Fibroblast of lung (primary cell): ENCODE results near the gene SLC9A3. TPM values are rescaled to one million over a fixed set of nuclear protein-coding genes. Genes with fewer than 3 reads are reported as not detected.

Source experiments
- DNase-seq, 2 donors: peaks; one replicate each; pipeline versions ENCODE4 v3.0.0 to v3.0.0-alpha.2; 2010; ENCODE audit warnings: low read depth in 2 of 2
- H2AFZ ChIP-seq: 2 replicates; pipeline ENCODE4 v1.5.1; 2012; ENCODE audit warnings: low read length, control low read depth, inconsistent platforms
- H3K27ac ChIP-seq: 2 replicates; pipeline ENCODE4 v1.5.1; 2011; ENCODE audit warnings: low read length, control low read depth; ENCODE audit not compliant: insufficient read depth
- H3K27me3 ChIP-seq: 2 replicates; pipeline ENCODE4 v1.5.1; 2011; ENCODE audit warnings: mild to moderate bottlenecking, low read length; ENCODE audit not compliant: control insufficient read depth, insufficient read depth
- H3K36me3 ChIP-seq: 2 replicates; pipeline ENCODE4 v1.5.1; 2011; ENCODE audit warnings: low read length; ENCODE audit not compliant: control insufficient read depth, insufficient read depth
- H3K4me1 ChIP-seq: 2 replicates; pipeline ENCODE4 v1.5.1; 2011; ENCODE audit warnings: low read length; ENCODE audit not compliant: control insufficient read depth, insufficient read depth; ENCODE audit errors: extremely low read depth
- H3K4me2 ChIP-seq: 2 replicates; pipeline ENCODE4 v1.5.1; 2011; ENCODE audit warnings: low read length, control low read depth; ENCODE audit not compliant: insufficient read depth; ENCODE audit errors: extremely low read depth
- H3K4me3 ChIP-seq, 4 experiments: fragments of 200-600 bp in 1 of 4; sonication (generic) in 1 of 4; replicated peaks in 1 of 4; 2 replicates each; pipeline ENCODE4 v1.5.1; 2011 to 2016; ENCODE audit warnings: low read length in 4 of 4, low read depth in 3 of 4, mild to moderate bottlenecking in 3 of 4, control low read depth in 2 of 4, inconsistent platforms in 1 of 4, mixed read lengths in 1 of 4; ENCODE audit not compliant: insufficient read depth in 1 of 4; ENCODE audit errors: control extremely low read depth in 1 of 4
- H3K79me2 ChIP-seq: 2 replicates; pipeline ENCODE4 v1.5.1; 2012; ENCODE audit warnings: mild to moderate bottlenecking, low read length, inconsistent platforms; ENCODE audit not compliant: control insufficient read depth, insufficient read depth
- H3K9ac ChIP-seq: 2 replicates; pipeline ENCODE4 v1.5.1; 2011; ENCODE audit warnings: mild to moderate bottlenecking, low read length, control low read depth; ENCODE audit not compliant: insufficient read depth
- H3K9me3 ChIP-seq: 2 replicates; pipeline ENCODE4 v1.5.1; 2012; ENCODE audit warnings: low read depth, low read length; ENCODE audit not compliant: control insufficient read depth, insufficient read depth
- H4K20me1 ChIP-seq: 2 replicates; pipeline ENCODE4 v1.5.1; 2011; ENCODE audit warnings: low read length; ENCODE audit not compliant: control insufficient read depth, insufficient read depth; ENCODE audit errors: extremely low read depth
- EZH2 ChIP-seq: IDR thresholded peaks from 2 replicates; pipeline ENCODE4 v1.5.1; 2012; ENCODE audit warnings: low read length, control low read depth, mild to moderate bottlenecking; ENCODE audit errors: missing control alignments
- polyA plus RNA-seq, 2 donors: library from polyadenylated mRNA; depleted of rRNA in 1 of 2; stranded (reverse) in 1 of 2; unstranded in 1 of 2; fragments of >200 nt; gene quantifications; 2 replicates each; pipeline ENCODE4 v1.2.1, GENCODE V29; 2011 to 2012; ENCODE audit warnings: missing spikeins in 1 of 2
- total RNA-seq: library from RNA; depleted of rRNA; stranded (reverse); fragments of >200 nt; gene quantifications from 2 replicates; pipeline ENCODE4 v1.2.1, GENCODE V29; 2014
- TF ChIP-seq, protein P1 (sequence below), 2 donors: IDR thresholded peaks in 1 of 2; conservative IDR thresholded peaks in 1 of 2; 1 replicate in 1 of 2; 2 replicates in 1 of 2; pipeline ENCODE4 v1.5.1; 2011 to 2012; ENCODE audit warnings: low read length in 2 of 2, control low read depth in 1 of 2, inconsistent platforms in 1 of 2, low read depth in 1 of 2, mild to moderate bottlenecking in 1 of 2

SLC9A3 gene
- total and polyA plus RNA-seq, 2 donors (not counting 1 experiment from before 2014, with no cell fraction given), result 0.50 to 0.84 TPM

DNA sequence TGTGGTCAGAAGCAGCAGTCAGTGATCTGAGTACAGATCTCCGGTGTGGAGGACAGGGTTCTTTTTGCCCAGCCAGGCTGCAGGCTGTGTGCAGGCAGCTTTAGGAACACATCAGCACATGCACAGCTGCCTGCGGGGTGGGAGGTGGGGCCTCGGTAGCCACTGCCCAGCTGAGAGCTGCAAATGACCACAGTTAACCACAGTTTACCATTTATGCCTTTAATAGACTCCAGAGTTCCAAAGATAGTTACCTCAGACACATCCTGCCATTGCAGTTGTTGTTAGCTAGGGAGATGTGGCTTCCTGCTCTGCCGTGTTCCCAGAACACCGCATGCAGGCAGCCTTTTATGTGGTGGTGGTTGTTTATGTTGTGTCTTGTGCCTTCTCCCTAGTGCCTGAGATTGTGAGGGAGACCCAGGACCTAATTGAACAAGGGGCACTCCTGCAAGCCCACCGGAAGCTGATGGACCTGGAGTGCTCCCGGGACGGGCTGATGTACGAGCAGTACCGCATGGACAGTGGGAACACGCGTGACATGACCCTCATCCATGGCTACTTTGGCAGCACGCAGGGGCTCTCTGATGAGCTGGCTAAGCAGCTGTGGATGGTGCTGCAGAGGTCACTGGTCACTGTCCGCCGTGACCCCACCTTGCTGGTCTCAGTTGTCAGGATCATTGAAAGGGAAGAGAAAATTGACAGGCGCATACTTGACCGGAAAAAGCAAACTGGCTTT is 71.1 kb downstream of the SLC9A3 start:
- Histone ChIP-seq H3K4me2 (no peak overlapping the region), H3K4me1 (no peaks in the 10 kb centered on the region), H3K27me3 (no peaks in the 10 kb centered on the region), H3K36me3 (peaks cover 34% of the 10 kb centered on the region), H3K27ac (no peak overlapping the region), H3K79me2 (peaks cover 22% of the 10 kb centered on the region), H3K4me3 (no peak overlapping the region), H4K20me1 (no peaks in the 10 kb centered on the region), H3K9ac (no peak overlapping the region), H2AFZ (no peak overlapping the region), H3K9me3 (no peaks in the 10 kb centered on the region)
- TF ChIP-seq, protein P1, sequence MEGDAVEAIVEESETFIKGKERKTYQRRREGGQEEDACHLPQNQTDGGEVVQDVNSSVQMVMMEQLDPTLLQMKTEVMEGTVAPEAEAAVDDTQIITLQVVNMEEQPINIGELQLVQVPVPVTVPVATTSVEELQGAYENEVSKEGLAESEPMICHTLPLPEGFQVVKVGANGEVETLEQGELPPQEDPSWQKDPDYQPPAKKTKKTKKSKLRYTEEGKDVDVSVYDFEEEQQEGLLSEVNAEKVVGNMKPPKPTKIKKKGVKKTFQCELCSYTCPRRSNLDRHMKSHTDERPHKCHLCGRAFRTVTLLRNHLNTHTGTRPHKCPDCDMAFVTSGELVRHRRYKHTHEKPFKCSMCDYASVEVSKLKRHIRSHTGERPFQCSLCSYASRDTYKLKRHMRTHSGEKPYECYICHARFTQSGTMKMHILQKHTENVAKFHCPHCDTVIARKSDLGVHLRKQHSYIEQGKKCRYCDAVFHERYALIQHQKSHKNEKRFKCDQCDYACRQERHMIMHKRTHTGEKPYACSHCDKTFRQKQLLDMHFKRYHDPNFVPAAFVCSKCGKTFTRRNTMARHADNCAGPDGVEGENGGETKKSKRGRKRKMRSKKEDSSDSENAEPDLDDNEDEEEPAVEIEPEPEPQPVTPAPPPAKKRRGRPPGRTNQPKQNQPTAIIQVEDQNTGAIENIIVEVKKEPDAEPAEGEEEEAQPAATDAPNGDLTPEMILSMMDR (conservative IDR thresholded peaks at IDR 0.05 in 1 of 2, IDR thresholded peaks at IDR 0.05 in 1 of 2; ENCODE audit: low read depth in 1 of 2, low read length in 2 of 2), result no peak
- no peak for TF ChIP-seq EZH2
- no peak for DNase-seq

GRCh38 chr5:451587-452458 is 72.4 kb downstream of the SLC9A3 start:
- no peaks in the 10 kb centered on the region for H3K9me3 ChIP-seq
- no peak overlapping the region for H3K9ac ChIP-seq
- no peak for DNase-seq
- H2AFZ ChIP-seq, result no peak overlapping the region
- H3K4me2 ChIP-seq, result no peak overlapping the region
- no peak overlapping the region for H3K27ac ChIP-seq
- peaks cover 18% of the 10 kb centered on the region for H3K79me2 ChIP-seq
- H3K36me3 ChIP-seq, result peaks cover 39% of the 10 kb centered on the region
- no peaks in the 10 kb centered on the region for H3K4me1 ChIP-seq
- no peaks in the 10 kb centered on the region for H4K20me1 ChIP-seq
- TF ChIP-seq EZH2, result no peak
- TF ChIP-seq, protein P1 (conservative IDR thresholded peaks at IDR 0.05 in 1 of 2, IDR thresholded peaks at IDR 0.05 in 1 of 2; ENCODE audit: low read depth in 1 of 2, low read length in 2 of 2), result no peak
- H3K27me3 ChIP-seq, result no peaks in the 10 kb centered on the region
- H3K4me3 ChIP-seq, result no peak overlapping the region

DNA sequence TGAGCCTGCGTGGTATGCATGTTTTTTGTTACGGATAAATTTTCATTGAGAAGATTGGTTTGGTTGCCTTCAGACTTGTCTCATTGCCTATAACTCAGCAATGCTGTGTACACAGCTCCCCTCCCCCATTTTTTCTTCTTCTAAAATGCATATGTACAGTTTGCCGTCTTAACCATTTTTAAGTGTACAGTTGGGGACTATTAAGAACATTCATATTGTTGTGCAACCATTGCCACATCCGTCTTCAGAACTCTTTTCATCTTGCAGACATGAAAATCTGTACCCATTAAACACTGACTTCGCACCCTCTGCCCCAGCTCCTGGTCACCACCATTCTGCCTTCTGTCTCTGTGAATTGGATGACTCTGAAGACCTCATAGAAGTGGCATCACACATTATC is 75.1 kb downstream of the SLC9A3 start:
- DNase-seq, result no peak
- no peak for TF ChIP-seq EZH2
- TF ChIP-seq, protein P1 (conservative IDR thresholded peaks at IDR 0.05 in 1 of 2, IDR thresholded peaks at IDR 0.05 in 1 of 2; ENCODE audit: low read depth in 1 of 2, low read length in 2 of 2), result no peak
- Histone ChIP-seq H3K4me1 (peaks cover 2% of the 10 kb centered on the region), H3K4me3 (no peak overlapping the region), H3K4me2 (no peak overlapping the region), H3K9me3 (no peaks in the 10 kb centered on the region), H3K79me2 (peaks cover 15% of the 10 kb centered on the region), H2AFZ (no peak overlapping the region), H3K27ac (no peak overlapping the region), H3K9ac (no peak overlapping the region), H3K27me3 (no peaks in the 10 kb centered on the region), H3K36me3 (peaks cover 33% of the 10 kb centered on the region), H4K20me1 (no peaks in the 10 kb centered on the region)
